ENCODE measurements around the gene ATP5ME. TPM values are rescaled to one million over a fixed set of nuclear protein-coding genes. Genes with fewer than 3 reads are reported as not detected.
"Not testable (repeated sequence)": the region's sequence is repeated elsewhere in the genome, so short reads cannot be mapped to it uniquely, and the experiment has no call there.

Gene ATP5ME
- total RNA-seq, 1 experiment from 2014 or later: 330 TPM

DNA sequence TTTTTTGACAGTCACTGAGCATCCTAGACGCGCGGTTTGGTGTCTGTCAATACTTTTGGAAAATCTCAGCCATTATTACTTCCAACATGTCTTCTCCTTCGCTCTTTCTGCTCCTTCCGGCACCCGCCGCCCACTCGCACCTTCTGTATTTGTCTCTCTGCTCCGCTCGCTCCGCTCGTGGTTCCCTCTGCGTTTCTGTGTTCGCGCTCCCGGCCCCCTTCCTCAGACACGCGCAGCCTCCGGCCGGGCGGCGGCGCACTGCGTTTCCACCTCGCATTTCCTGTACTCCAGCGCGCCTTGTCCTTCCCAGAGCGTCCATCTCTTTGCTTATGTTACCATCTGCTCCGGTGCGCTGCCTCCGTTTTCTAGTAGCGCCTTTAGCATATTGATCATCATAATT lies 27.6 kb downstream of the ATP5ME start:
- Histone ChIP-seq H3K9me2 (ENCODE audit: insufficient read depth) (no peaks in the 10 kb centered on the region), H3K79me2 (ENCODE audit: insufficient read depth, low read length) (no peaks in the 10 kb centered on the region), H2AFZ (ENCODE audit: low read depth, low read length, poor library complexity, severe bottlenecking) (no peak overlapping the region), H3K27ac (ENCODE audit: low read depth, low read length) (no peak overlapping the region), H3K9ac (ENCODE audit: low read length) (no peak overlapping the region), H3K4me3 (replicated peaks in 1 of 2; ENCODE audit: low read depth in 1 of 2, low read length in 2 of 2) (no peak overlapping the region), H3K27me3 (ENCODE audit: insufficient read depth, low read length) (no peaks in the 10 kb centered on the region), H4K20me1 (ENCODE audit: insufficient read depth) (no peaks in the 10 kb centered on the region), H3K4me2 (ENCODE audit: low read length) (no peak overlapping the region), H3K9me3 (ENCODE audit: control insufficient read depth in 1 of 2, insufficient read depth in 1 of 2, low read depth in 1 of 2, low read length in 2 of 2) (no peaks in the 10 kb centered on the region), H3K36me3 (ENCODE audit: control insufficient read depth in 1 of 2, insufficient read depth in 2 of 2, low read length in 2 of 2) (no peaks in the 10 kb centered on the region), H3K4me1 (ENCODE audit: control insufficient read depth in 1 of 2, insufficient read depth in 2 of 2, low read length in 2 of 2) (no peaks in the 10 kb centered on the region)
- no TSS peak for BruUV-seq (replicated peaks)
- no peak for TF ChIP-seq SP1 (IDR thresholded peaks at IDR 0.05; ENCODE audit: low read depth)
- TF ChIP-seq TCF7L2 (IDR thresholded peaks at IDR 0.05; ENCODE audit: borderline replicate concordance, extremely low read depth, insufficient read depth, insufficient read length): no peak
- no peak for TF ChIP-seq SRF (IDR thresholded peaks at IDR 0.05; ENCODE audit: low read depth)
- TF ChIP-seq EGR1 (IDR thresholded peaks at IDR 0.05; ENCODE audit: low read depth): no peak
- TF ChIP-seq SIN3A (IDR thresholded peaks at IDR 0.05; ENCODE audit: low read depth): no peak
- no peak for TF ChIP-seq YY1 (IDR thresholded peaks at IDR 0.05; ENCODE audit: extremely low read depth, insufficient replicate concordance, low read depth, low read length)
- TF ChIP-seq FOSL1 (IDR thresholded peaks at IDR 0.05; ENCODE audit: low read depth): no peak
- no peak for TF ChIP-seq CEBPB (IDR thresholded peaks at IDR 0.05; ENCODE audit: low read depth)
- no peak for TF ChIP-seq CBX3 (IDR thresholded peaks at IDR 0.05; ENCODE audit: low read depth)
- TF ChIP-seq EZH2 (IDR thresholded peaks at IDR 0.05): no peak
- TF ChIP-seq, protein P1, sequence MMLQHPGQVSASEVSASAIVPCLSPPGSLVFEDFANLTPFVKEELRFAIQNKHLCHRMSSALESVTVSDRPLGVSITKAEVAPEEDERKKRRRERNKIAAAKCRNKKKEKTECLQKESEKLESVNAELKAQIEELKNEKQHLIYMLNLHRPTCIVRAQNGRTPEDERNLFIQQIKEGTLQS (IDR thresholded peaks at IDR 0.05): no peak
- no peak for TF ChIP-seq RAD21 (IDR thresholded peaks at IDR 0.05; ENCODE audit: low read depth)
- TF ChIP-seq ELF1 (IDR thresholded peaks at IDR 0.05; ENCODE audit: borderline replicate concordance, low read depth): no peak
- TF ChIP-seq JUND (IDR thresholded peaks at IDR 0.05): no peak
- no peak for TF ChIP-seq EZH2phosphoT487 (IDR thresholded peaks at IDR 0.05; ENCODE audit: borderline replicate concordance)
- TF ChIP-seq, protein P2, sequence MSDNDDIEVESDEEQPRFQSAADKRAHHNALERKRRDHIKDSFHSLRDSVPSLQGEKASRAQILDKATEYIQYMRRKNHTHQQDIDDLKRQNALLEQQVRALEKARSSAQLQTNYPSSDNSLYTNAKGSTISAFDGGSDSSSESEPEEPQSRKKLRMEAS (IDR thresholded peaks at IDR 0.05): no peak
- TF ChIP-seq, protein P3, sequence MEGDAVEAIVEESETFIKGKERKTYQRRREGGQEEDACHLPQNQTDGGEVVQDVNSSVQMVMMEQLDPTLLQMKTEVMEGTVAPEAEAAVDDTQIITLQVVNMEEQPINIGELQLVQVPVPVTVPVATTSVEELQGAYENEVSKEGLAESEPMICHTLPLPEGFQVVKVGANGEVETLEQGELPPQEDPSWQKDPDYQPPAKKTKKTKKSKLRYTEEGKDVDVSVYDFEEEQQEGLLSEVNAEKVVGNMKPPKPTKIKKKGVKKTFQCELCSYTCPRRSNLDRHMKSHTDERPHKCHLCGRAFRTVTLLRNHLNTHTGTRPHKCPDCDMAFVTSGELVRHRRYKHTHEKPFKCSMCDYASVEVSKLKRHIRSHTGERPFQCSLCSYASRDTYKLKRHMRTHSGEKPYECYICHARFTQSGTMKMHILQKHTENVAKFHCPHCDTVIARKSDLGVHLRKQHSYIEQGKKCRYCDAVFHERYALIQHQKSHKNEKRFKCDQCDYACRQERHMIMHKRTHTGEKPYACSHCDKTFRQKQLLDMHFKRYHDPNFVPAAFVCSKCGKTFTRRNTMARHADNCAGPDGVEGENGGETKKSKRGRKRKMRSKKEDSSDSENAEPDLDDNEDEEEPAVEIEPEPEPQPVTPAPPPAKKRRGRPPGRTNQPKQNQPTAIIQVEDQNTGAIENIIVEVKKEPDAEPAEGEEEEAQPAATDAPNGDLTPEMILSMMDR (IDR thresholded peaks at IDR 0.05 in 2 of 3, conservative IDR thresholded peaks at IDR 0.05 in 1 of 3; ENCODE audit: borderline replicate concordance in 1 of 3, insufficient read depth in 1 of 3, low read depth in 2 of 3, low read length in 2 of 3): no peak
- TF ChIP-seq, protein P4, sequence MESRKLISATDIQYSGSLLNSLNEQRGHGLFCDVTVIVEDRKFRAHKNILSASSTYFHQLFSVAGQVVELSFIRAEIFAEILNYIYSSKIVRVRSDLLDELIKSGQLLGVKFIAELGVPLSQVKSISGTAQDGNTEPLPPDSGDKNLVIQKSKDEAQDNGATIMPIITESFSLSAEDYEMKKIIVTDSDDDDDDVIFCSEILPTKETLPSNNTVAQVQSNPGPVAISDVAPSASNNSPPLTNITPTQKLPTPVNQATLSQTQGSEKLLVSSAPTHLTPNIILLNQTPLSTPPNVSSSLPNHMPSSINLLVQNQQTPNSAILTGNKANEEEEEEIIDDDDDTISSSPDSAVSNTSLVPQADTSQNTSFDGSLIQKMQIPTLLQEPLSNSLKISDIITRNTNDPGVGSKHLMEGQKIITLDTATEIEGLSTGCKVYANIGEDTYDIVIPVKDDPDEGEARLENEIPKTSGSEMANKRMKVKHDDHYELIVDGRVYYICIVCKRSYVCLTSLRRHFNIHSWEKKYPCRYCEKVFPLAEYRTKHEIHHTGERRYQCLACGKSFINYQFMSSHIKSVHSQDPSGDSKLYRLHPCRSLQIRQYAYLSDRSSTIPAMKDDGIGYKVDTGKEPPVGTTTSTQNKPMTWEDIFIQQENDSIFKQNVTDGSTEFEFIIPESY (IDR thresholded peaks at IDR 0.05; ENCODE audit: extremely low read depth, insufficient replicate concordance, low read length): no peak
- TF ChIP-seq ZNF274 (IDR thresholded peaks at IDR 0.05; ENCODE audit: low read depth, low read length): no peak
- no peak for DNase-seq (ENCODE audit: low read depth, low spot score)
- ChIA-PET POLR2A (no interaction called here), CTCF (no interaction called here), RAD21 (ENCODE audit: low non-redundant PET in 1 of 2, low total read pairs in 2 of 2, uncharacterized antibody in 2 of 2, unreplicated experiment in 2 of 2) (no interaction called here)
- intact Hi-C loops (cut with micrococcal nuclease): no loop called here
- no peak for ATAC-seq

DNA sequence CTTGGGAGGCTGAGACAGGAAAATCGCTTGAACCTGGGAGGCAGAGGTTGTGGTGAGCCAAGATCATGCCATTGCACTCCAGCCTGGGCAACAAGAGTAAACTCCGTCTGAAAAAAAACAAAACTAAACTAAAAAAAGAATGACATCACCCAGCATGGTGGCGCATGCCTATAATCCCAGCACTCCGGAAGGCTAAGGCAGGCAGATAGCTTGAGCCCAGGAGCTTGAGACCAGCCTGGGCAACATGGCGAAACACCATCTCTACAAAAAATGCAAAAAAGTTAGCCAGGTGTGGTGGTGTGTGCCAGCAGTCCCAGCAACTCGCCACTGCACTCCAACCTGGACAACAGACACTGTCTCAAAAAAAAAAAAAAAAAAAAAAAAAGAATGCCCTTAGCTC lies 31.7 kb downstream of the ATP5ME start:
- RAD21 ChIA-PET (ENCODE audit: low non-redundant PET in 1 of 2, low total read pairs in 2 of 2, uncharacterized antibody in 2 of 2, unreplicated experiment in 2 of 2); H3K27me3 ChIP-seq (ENCODE audit: insufficient read depth, low read length): not testable (repeated sequence)

More for the DNA sequence above, 31.7 kb downstream of the ATP5ME start:
- BruUV-seq (replicated peaks); CTCF ChIA-PET; H3K9me2 ChIP-seq (ENCODE audit: insufficient read depth); H3K9me3 ChIP-seq (ENCODE audit: control insufficient read depth in 1 of 2, insufficient read depth in 1 of 2, low read depth in 1 of 2, low read length in 2 of 2); DNase-seq (ENCODE audit: low read depth, low spot score); intact Hi-C loops (cut with micrococcal nuclease); H4K20me1 ChIP-seq (ENCODE audit: insufficient read depth); H3K4me3 ChIP-seq (replicated peaks in 1 of 2; ENCODE audit: low read depth in 1 of 2, low read length in 2 of 2); H3K9ac ChIP-seq (ENCODE audit: low read length); H3K36me3 ChIP-seq (ENCODE audit: control insufficient read depth in 1 of 2, insufficient read depth in 2 of 2, low read length in 2 of 2); H3K27ac ChIP-seq (ENCODE audit: low read depth, low read length); H3K79me2 ChIP-seq (ENCODE audit: insufficient read depth, low read length); ATAC-seq; H3K4me1 ChIP-seq (ENCODE audit: control insufficient read depth in 1 of 2, insufficient read depth in 2 of 2, low read length in 2 of 2); H3K4me2 ChIP-seq (ENCODE audit: low read length); H2AFZ ChIP-seq (ENCODE audit: low read depth, low read length, poor library complexity, severe bottlenecking): not testable (repeated sequence)
- POLR2A ChIA-PET: interaction anchor here (0.7 kb wide), 1 partner anchor 1381 kb away, joined by 3 read pairs; no protein-coding TSS in a partner anchor
